Glutamatergic neuron (in vitro differentiated cells): ENCODE measurements around the gene MYO1H. TPM values are rescaled to one million over a fixed set of nuclear protein-coding genes. Genes with fewer than 3 reads are reported as not detected.

Source experiments
- DNase-seq: peaks from one replicate; pipeline ENCODE4 v3.0.0; 2022
- H3K27ac Mint-ChIP-seq: one replicate; pipeline ENCODE4 v1.8.0; 2020; ENCODE audit warnings: mild to moderate bottlenecking, mixed read lengths, inconsistent platforms; ENCODE audit not compliant: unreplicated experiment
- H3K27me3 Mint-ChIP-seq: one replicate; pipeline ENCODE4 v1.8.0; 2020; ENCODE audit warnings: mild to moderate bottlenecking, moderate library complexity, mixed read lengths, inconsistent platforms; ENCODE audit not compliant: unreplicated experiment
- H3K36me3 Mint-ChIP-seq: one replicate; pipeline ENCODE4 v1.8.0; 2020; ENCODE audit warnings: mild to moderate bottlenecking, mixed read lengths, inconsistent platforms; ENCODE audit not compliant: unreplicated experiment
- H3K4me1 Mint-ChIP-seq: one replicate; pipeline ENCODE4 v1.8.0; 2020; ENCODE audit warnings: mild to moderate bottlenecking, low read depth, mixed read lengths, inconsistent platforms; ENCODE audit not compliant: unreplicated experiment
- H3K4me3 Mint-ChIP-seq: one replicate; pipeline ENCODE4 v1.8.0; 2020; ENCODE audit warnings: mild to moderate bottlenecking, mixed read lengths, inconsistent platforms; ENCODE audit not compliant: unreplicated experiment
- H3K9me3 Mint-ChIP-seq: one replicate; pipeline ENCODE4 v1.8.0; 2020; ENCODE audit warnings: mild to moderate bottlenecking, moderate library complexity, mixed read lengths, inconsistent platforms; ENCODE audit not compliant: unreplicated experiment
- total RNA-seq: library from RNA; stranded (reverse); fragmentation: NEBNext Ultra II Directional; extraction: Animal tissue kit (Norgen Biotek cat#: 25700); gene quantifications from one replicate; pipeline ENCODE4 v1.2.1, GENCODE V29; 2021; ENCODE audit not compliant: unreplicated experiment
- TF ChIP-seq, protein P1 (sequence below): fragments of 200-600 bp; sonication (generic); IDR thresholded peaks from one replicate; pipeline ENCODE4 v1.5.0; 2021; ENCODE audit not compliant: partially characterized antibody, unreplicated experiment

The MYO1H gene
- total RNA-seq, 1 donor from 2014 or later: 0.27 TPM

DNA sequence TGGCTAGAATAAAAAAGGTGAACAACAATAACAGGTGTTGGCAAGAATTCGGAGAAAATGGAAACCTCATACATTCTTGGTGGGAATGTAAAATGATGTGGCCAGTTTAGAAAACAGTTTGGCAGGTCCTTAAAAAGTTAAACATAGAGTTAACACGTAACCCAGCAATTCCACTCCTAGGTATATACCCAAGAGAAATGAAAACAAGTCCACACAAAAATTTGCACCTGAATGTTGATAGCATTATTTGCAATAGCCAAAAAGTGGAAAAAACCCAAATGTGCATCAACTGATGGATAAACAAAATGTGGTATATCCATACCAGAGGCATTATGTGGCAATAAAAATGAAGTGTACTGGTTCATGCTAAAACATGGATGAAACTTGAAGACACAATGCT, 2.3 kb upstream of the MYO1H start:
- H3K27ac Mint-ChIP-seq: no peak overlapping the region
- TF ChIP-seq, protein P1, sequence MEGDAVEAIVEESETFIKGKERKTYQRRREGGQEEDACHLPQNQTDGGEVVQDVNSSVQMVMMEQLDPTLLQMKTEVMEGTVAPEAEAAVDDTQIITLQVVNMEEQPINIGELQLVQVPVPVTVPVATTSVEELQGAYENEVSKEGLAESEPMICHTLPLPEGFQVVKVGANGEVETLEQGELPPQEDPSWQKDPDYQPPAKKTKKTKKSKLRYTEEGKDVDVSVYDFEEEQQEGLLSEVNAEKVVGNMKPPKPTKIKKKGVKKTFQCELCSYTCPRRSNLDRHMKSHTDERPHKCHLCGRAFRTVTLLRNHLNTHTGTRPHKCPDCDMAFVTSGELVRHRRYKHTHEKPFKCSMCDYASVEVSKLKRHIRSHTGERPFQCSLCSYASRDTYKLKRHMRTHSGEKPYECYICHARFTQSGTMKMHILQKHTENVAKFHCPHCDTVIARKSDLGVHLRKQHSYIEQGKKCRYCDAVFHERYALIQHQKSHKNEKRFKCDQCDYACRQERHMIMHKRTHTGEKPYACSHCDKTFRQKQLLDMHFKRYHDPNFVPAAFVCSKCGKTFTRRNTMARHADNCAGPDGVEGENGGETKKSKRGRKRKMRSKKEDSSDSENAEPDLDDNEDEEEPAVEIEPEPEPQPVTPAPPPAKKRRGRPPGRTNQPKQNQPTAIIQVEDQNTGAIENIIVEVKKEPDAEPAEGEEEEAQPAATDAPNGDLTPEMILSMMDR: no peak
- no peaks in the 10 kb centered on the region for H3K27me3 Mint-ChIP-seq
- H3K36me3 Mint-ChIP-seq: no peaks in the 10 kb centered on the region
- DNase-seq: no peak
- no peaks in the 10 kb centered on the region for H3K9me3 Mint-ChIP-seq
- no peak overlapping the region for H3K4me3 Mint-ChIP-seq
- no peaks in the 10 kb centered on the region for H3K4me1 Mint-ChIP-seq

DNA sequence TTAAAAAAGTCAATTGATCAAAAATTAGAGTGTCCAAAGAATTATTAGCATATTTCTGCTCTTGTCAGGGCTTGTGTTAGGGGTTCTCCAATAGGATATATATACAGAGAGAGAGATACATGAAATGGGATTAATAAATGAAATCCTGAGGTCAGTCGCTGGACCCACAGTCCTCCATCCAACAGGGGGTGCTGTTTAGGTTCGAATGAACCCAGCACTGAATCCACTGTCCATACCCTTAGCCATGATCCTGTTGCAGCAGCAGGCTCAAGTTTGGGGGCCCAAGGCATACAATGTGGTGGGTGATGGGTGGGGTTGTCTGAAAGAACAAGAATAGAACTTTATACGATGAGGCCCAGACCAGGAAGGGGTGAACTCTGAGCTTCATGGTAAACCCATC, 780 bp upstream of the MYO1H start:
- DNase-seq: no peak
- no peaks in the 10 kb centered on the region for H3K27me3 Mint-ChIP-seq
- H3K4me3 Mint-ChIP-seq: no peak overlapping the region
- H3K9me3 Mint-ChIP-seq: no peaks in the 10 kb centered on the region
- no peaks in the 10 kb centered on the region for H3K36me3 Mint-ChIP-seq
- H3K27ac Mint-ChIP-seq: no peak overlapping the region
- TF ChIP-seq, protein P1: no peak
- no peaks in the 10 kb centered on the region for H3K4me1 Mint-ChIP-seq

DNA sequence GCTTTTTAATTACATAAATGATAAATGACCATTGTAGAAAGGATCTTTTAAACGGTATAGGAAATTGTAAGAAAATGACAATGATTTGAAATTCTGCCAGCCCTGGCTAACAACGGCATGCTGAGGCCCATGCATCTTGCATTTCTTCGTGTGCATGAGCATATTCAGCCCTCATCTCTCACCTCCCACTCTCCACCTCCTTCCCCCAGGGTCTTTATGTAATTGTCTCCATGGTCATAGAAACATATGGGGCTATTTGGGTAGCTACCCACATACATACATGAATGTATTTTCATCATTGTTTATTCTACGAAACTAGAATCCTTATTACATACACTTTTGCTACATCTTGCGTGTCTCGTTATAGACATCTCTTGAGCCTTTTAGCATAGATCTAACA, 4.5 kb downstream of the MYO1H start:
- Mint-ChIP-seq H3K4me3 (no peak overlapping the region), H3K9me3 (no peaks in the 10 kb centered on the region), H3K36me3 (no peaks in the 10 kb centered on the region), H3K27me3 (no peaks in the 10 kb centered on the region), H3K27ac (no peak overlapping the region), H3K4me1 (no peaks in the 10 kb centered on the region)
- TF ChIP-seq, protein P1: no peak
- DNase-seq: no peak

DNA sequence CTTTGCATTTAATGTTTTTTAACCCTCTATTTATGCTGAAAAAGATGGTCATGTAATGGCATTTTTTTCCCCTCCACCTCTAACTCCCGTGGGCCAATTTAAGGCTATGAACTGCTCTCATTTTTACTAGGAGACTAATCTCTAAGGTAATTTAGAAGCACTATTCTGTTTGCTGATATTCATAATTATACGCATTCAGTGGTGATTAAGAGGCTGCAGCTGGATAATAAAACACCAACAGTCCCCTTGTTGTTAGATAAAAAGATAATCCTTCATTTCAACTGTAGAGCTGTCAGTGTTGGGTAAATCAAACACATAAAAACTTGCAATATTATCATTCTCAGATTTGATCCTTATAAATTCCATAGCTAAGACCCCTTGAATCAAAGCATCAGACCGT, 8.9 kb downstream of the MYO1H start:
- Mint-ChIP-seq H3K9me3 (no peaks in the 10 kb centered on the region), H3K36me3 (no peaks in the 10 kb centered on the region), H3K4me1 (no peaks in the 10 kb centered on the region), H3K4me3 (no peak overlapping the region), H3K27ac (no peak overlapping the region), H3K27me3 (no peaks in the 10 kb centered on the region)
- TF ChIP-seq, protein P1: no peak
- DNase-seq: no peak

DNA sequence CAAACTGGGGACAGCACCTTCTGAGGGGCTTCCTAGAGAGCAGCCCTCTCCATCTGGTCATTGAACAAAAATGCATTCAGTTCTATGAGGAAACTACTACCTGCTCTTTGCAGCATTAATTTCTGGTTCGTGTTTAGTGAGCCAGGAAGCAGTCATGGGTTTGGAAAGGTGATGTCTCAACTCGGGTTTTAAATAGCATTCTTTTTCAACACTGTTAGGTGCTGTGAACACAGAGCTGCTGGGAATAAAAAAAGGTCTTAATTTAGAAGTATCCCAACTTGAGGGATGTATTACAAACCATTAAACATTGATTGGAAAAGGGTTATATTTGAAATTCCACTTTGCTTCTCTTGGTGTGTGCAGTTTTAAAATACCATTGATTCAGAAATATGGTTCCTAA, 9.3 kb downstream of the MYO1H start:
- Mint-ChIP-seq H3K9me3 (no peaks in the 10 kb centered on the region), H3K27ac (no peak overlapping the region), H3K4me1 (no peaks in the 10 kb centered on the region), H3K27me3 (no peaks in the 10 kb centered on the region), H3K36me3 (no peaks in the 10 kb centered on the region), H3K4me3 (no peak overlapping the region)
- TF ChIP-seq, protein P1: no peak
- DNase-seq: no peak
